Right lobe of liver (tissue), 4 donors: ENCODE measurements around the gene EPB41L1.

ENCODE experiments used
- POLR2A ChIP-seq: fragments of 450-650 bp; IDR thresholded peaks from one replicate; pipeline ENCODE4 v1.6.1; 2017; ENCODE audit warnings: antibody characterized with exemption, mild to moderate bottlenecking
- TF ChIP-seq, protein P1 (sequence below), 4 donors: fragments of 200-600 bp in 3 of 4; fragments of 450-650 bp in 1 of 4; IDR thresholded peaks; one replicate each; pipeline versions ENCODE4 v1.5.1 to v1.8.0; 2016 to 2022; ENCODE audit warnings: antibody characterized with exemption in 4 of 4, mild to moderate bottlenecking in 2 of 4
- donor health status: DM: no; HTN: no; CAD: no.
- donor health status: DM: no; HTN: no; CAD: no.
- donor health status: DM: no; HTN: yes; CAD: no.

GRCh38 chr20:36184816-36185776 is 30.6 kb downstream of the EPB41L1 start:
- TF ChIP-seq, protein P1, sequence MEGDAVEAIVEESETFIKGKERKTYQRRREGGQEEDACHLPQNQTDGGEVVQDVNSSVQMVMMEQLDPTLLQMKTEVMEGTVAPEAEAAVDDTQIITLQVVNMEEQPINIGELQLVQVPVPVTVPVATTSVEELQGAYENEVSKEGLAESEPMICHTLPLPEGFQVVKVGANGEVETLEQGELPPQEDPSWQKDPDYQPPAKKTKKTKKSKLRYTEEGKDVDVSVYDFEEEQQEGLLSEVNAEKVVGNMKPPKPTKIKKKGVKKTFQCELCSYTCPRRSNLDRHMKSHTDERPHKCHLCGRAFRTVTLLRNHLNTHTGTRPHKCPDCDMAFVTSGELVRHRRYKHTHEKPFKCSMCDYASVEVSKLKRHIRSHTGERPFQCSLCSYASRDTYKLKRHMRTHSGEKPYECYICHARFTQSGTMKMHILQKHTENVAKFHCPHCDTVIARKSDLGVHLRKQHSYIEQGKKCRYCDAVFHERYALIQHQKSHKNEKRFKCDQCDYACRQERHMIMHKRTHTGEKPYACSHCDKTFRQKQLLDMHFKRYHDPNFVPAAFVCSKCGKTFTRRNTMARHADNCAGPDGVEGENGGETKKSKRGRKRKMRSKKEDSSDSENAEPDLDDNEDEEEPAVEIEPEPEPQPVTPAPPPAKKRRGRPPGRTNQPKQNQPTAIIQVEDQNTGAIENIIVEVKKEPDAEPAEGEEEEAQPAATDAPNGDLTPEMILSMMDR (IDR thresholded peaks at IDR 0.05), result no peak
- TF ChIP-seq POLR2A, result no peak
